GM12801 (cell line): Measurements from ENCODE around the gene FAM163A.

Source experiments
- CTCF ChIP-seq: IDR thresholded peaks from one replicate; pipeline ENCODE4 v1.5.1; 2011; ENCODE audit warnings: control low read depth; ENCODE audit not compliant: insufficient read length; ENCODE audit errors: extremely low read depth

Gene FAM163A

GRCh38 chr1:179767996-179768395 lies 24.9 kb downstream of the FAM163A start:
- no peak for TF ChIP-seq CTCF

GRCh38 chr1:179770887-179771502 lies 27.9 kb downstream of the FAM163A start:
- TF ChIP-seq CTCF = no peak

- TF ChIP-seq CTCF = no peak
Measured at GRCh38 chr1:179773264-179773663, 30.2 kb downstream of the FAM163A start.

GRCh38 chr1:179774000-179774399 lies 30.9 kb downstream of the FAM163A start:
- TF ChIP-seq CTCF = no peak

- TF ChIP-seq CTCF = no peak
Measured at GRCh38 chr1:179774566-179774965, 31.5 kb downstream of the FAM163A start.

GRCh38 chr1:179775009-179775408 lies 31.9 kb downstream of the FAM163A start:
- no peak for TF ChIP-seq CTCF

GRCh38 chr1:179776831-179777230 lies 33.7 kb downstream of the FAM163A start:
- TF ChIP-seq CTCF = no peak
